Measurements from ENCODE around the gene ZNF362.
"Not testable (repeated sequence)": the region's sequence is repeated elsewhere in the genome, so short reads cannot be mapped to it uniquely, and the experiment has no call there.

The ZNF362 gene

DNA sequence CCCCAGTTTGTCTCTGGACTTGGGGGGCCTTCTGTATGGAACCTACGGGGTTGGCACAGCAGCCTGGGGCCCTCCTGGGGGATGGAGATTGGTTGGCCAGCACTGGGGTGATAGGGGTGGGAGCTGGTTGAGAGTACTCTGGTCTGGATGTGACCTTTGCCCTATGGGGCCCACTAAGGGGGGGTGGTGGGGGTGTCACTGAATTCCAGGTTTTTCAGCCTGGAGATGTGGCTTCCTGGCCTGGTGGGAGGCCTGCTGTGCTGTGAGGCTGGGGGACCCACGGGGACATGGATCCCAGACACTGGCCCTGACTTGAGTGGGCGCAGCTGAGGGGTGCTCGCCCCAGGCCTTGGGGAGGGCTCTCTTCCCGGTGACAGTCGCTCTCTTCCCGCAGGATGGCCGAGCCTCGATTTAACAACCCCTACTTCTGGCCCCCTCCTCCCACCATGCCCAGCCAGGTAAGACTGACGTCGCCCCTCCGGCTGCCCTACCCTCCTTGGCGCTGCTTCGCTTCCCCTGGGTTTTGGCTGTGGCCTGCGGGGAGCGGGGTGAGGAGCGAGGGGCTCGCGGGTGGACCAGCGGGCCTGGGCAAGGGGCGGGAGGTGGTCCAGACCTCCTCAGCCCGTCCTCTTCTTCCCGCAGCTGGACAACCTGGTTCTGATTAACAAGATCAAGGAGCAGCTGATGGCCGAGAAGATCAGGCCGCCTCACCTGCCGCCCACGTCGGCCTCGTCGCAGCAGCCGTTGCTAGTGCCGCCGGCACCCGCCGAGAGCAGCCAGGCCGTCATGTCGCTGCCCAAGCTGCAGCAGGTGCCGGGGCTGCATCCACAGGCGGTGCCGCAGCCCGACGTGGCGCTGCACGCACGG lies 19.6 kb downstream of the ZNF362 start:
- Mint-ChIP-seq H3K27ac (no peak overlapping the region), H3K27me3 (no peaks in the 10 kb centered on the region), H3K9me3 (no peaks in the 10 kb centered on the region), H3K36me3 (peaks cover 11 to 38% of the 10 kb centered on the region in 2 donors), H3K4me3 (no peak overlapping the region), H3K4me1 (peaks cover 24 to 35% of the 10 kb centered on the region in 2 donors)
- ATAC-seq (replicated peaks): no peak
- DNase-seq: no peak

DNA sequence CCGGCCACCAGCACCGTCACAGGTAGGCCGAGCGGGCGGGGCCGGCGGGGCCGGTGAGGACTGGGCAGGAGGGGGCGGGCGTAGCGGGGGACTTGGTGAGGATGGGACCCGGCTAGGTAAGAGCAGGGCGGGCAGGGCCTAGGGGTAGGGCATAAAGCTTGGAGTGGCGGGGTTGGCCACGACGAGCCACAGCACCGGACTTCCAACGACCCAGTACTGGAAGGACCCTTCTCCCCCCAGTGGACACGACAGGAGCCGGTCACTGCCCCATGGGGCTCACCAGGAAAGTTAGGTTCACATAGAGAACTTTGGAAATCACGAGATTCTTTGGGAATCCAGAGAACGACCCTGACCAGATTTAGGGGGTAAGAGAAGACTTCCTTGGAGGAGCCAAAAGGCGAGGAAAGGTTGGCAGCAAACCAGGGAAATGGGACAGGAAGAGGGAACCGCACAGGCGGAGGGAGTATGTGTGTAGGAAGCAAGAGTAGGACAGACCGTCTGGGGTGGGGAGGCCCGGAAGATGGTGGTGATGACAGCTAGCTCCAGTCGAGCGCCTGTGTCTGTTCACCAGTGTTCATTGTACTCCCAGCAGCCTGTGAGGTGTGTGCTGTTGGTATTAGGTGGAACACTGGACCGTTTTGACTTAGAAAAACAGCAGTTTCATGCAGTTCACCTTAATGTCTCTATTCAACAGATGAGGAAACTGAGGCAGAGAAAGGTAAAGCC lies 20.4 kb downstream of the ZNF362 start:
- no peak overlapping the region for H3K4me3 Mint-ChIP-seq
- H3K9me3 Mint-ChIP-seq: no peaks in the 10 kb centered on the region
- H3K27me3 Mint-ChIP-seq: no peaks in the 10 kb centered on the region
- no peak overlapping the region for H3K27ac Mint-ChIP-seq
- peaks cover 16 to 37% of the 10 kb centered on the region in 2 donors for H3K36me3 Mint-ChIP-seq
- DNase-seq (no peak), ATAC-seq (replicated peaks) (no peak)
- peaks cover 16 to 27% of the 10 kb centered on the region in 2 donors for H3K4me1 Mint-ChIP-seq

DNA sequence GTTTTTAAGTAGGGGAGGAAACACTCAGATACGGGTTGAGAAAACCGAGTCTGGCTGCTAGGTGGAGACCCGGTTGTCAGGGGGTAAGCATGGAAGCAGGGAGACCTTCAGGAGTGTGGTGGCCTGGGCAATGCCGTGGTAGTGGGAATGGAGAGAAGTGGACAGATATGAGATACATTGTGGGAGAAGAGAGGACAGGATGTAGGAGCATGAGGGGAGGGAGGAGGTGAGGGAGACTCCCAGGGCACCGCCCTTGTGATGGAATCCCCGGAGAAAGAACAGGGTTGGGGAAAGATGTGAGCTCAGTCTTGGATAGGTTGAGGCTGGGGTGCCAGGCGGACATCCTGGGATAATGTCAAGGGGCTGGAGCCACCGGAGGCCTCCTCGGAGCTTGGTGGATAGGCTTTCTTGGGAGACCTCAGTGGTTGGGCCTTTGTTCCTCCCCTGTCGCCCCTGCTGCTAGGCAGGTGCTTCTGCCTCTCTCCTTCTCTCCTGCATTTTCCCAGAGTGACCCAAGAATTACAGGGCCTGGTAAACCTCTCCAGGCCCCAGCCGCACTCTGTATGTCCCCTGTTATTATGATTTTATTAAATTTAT lies 21.3 kb downstream of the ZNF362 start:
- H3K36me3 Mint-ChIP-seq: peaks cover 22 to 46% of the 10 kb centered on the region in 2 donors
- no peak overlapping the region for H3K4me3 Mint-ChIP-seq
- H3K27ac Mint-ChIP-seq: no peak overlapping the region
- ATAC-seq (replicated peaks) (no peak), DNase-seq (no peak)
- H3K9me3 Mint-ChIP-seq: no peaks in the 10 kb centered on the region
- peaks cover 11 to 21% of the 10 kb centered on the region in 2 donors for H3K4me1 Mint-ChIP-seq
- no peaks in the 10 kb centered on the region for H3K27me3 Mint-ChIP-seq

DNA sequence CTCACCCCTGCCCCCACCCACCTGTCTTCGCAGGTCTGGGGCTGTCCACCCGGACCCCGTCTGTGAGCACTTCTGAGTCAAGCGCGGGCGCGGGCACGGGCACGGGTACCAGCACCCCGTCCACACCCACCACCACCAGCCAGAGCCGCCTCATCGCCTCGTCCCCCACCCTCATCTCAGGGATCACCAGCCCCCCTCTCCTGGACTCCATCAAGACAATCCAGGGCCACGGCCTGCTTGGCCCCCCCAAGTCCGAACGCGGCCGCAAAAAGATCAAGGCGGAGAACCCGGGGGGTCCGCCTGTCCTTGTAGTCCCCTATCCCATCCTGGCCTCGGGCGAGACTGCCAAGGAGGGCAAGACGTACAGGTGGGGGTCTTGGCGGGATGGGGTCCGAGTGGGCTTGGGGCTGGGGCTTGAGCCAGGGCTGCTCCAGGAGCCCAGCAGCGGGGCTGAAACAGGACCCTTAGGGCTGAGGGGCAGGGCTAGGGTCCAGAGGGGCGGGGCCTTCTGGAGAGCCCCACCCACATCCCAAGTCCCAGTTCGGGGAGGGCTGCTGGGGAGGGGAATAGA lies 23.9 kb downstream of the ZNF362 start:
- Mint-ChIP-seq H3K4me3 (no peak overlapping the region), H3K9me3 (no peaks in the 10 kb centered on the region), H3K27ac (no peak overlapping the region), H3K27me3 (no peaks in the 10 kb centered on the region), H3K4me1 (no peaks in the 10 kb centered on the region), H3K36me3 (peaks cover 26 to 43% of the 10 kb centered on the region in 2 donors)
- DNase-seq: no peak
- ATAC-seq (replicated peaks): no peak

DNA sequence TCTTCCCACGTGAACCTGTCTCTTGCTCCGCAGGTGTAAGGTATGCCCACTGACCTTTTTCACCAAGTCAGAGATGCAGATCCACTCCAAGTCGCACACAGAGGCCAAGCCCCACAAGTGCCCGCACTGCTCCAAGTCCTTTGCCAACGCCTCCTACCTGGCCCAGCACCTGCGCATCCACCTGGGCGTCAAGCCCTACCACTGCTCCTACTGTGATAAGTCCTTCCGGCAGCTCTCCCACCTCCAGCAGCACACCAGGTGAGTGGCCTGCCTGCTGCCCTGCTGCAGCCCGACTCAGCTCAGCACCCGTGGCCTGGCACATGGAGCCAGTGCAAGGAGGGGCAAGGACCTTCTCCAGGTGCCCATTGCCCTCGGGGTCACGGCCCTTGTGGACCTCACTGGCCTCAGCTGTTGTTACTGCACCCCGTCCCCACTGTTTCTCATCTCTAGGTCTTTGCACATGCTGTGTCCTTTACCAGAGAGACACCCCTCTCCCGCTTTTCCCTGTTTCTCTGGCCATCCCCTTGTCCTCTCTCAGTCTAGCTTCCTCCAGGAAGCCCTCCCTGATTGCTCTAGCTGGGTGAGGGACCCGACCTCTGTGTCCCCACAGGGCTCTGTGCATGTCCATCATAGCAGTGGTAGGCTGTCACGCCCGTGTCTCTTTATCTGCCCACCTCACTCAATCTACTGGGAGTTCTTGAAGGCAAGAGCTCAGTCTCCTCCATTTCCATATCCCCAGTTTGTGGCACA lies 25.4 kb downstream of the ZNF362 start:
- Mint-ChIP-seq H3K4me1 (no peaks in the 10 kb centered on the region), H3K4me3 (no peak overlapping the region), H3K9me3 (no peaks in the 10 kb centered on the region), H3K27me3 (no peaks in the 10 kb centered on the region), H3K27ac (no peak overlapping the region), H3K36me3 (peaks cover 27 to 41% of the 10 kb centered on the region in 2 donors)
- DNase-seq (no peak), ATAC-seq (replicated peaks) (no peak)

DNA sequence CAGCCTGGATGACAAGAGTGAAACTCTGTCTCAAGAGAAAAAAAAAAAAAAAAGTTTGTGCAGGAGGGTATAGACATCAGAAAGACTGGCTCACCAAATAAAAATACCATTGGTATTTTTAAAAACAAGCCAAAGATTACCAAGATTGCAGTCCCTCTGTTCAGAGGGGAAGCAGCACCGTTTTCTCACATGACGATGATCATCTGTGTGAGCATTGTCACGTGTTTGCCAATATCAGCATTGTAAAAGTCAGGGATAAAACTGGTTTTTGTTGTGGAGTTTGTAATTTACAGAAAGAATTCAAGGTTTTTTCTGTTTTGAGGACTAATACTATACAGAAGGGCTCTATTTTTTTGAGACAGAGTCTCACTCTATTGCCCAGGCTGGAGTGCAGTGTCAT lies 26.5 kb downstream of the ZNF362 start:
- no peak for ATAC-seq (replicated peaks)
- Mint-ChIP-seq H3K4me1 (no peaks in the 10 kb centered on the region), H3K27ac (no peak overlapping the region), H3K9me3 (no peaks in the 10 kb centered on the region), H3K4me3 (no peak overlapping the region), H3K36me3 (peaks cover 22 to 34% of the 10 kb centered on the region in 2 donors), H3K27me3 (no peaks in the 10 kb centered on the region)
- no peak for DNase-seq

DNA sequence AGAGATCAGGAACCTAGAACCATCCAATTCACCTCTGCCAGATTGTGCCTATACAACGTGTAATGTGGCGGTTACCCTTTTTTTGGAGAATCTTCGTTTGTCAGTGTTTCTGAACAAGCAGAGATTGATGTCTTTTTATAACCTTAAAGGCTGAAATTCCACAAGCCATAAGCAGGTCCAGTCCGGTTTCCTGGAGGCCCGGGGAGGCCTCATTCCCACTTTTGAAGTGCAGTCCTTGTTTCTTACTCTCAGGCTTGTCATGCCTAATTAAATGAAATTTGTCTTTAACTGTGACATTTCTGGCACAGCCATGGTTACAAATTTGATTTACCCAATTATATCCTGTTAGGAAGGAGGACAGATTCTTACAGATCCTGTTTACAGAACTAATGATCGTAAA lies 27.8 kb downstream of the ZNF362 start:
- Mint-ChIP-seq H3K27me3 (no peaks in the 10 kb centered on the region), H3K27ac (no peak overlapping the region), H3K4me3 (no peak overlapping the region), H3K9me3 (peaks cover 0 to under 1% of the 10 kb centered on the region in 2 donors), H3K36me3 (peaks cover 29 to 38% of the 10 kb centered on the region in 2 donors), H3K4me1 (no peaks in the 10 kb centered on the region)
- DNase-seq: no peak
- ATAC-seq (replicated peaks): no peak

DNA sequence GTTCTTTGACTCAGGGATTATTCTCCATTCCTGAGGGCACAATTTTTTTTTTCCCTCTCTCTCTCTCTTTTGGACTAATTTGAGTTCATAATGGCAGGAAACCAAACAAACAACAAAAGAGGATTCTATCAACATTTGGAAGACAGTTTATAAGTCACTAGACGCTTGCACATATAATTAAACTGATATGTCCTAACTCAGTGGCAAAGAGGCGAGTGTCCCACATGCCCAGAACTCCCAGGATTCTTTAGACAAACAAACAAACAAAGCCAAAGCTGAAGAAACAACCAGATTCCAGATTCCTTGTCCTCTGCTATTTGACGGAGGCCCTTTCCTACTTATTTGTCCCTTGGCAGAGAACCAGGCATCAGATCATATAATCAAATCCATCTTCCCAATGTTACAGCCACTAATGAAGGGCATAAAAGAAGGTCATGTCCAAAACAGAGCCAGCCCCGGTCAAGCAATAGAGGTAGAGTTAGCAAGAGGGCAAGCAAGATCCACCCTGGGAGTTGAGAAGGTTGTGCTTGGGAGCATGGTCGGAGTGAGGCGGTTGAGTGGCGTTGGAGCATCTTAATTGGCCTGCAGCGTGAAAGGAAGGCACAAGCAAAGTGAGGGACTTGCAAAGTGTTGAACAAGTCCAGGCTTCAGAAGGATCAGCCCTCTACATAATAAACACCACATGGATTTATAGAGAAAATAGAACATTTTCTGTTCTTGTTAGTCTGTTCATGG lies 30.3 kb downstream of the ZNF362 start:
- peaks cover 27 to 32% of the 10 kb centered on the region in 2 donors for H3K36me3 Mint-ChIP-seq
- ATAC-seq (replicated peaks): no peak
- H3K27me3 Mint-ChIP-seq: no peaks in the 10 kb centered on the region
- H3K4me3 Mint-ChIP-seq: no peak overlapping the region
- H3K4me1 Mint-ChIP-seq: no peaks in the 10 kb centered on the region
- no peak overlapping the region for H3K27ac Mint-ChIP-seq
- no peak for DNase-seq
- H3K9me3 Mint-ChIP-seq: peaks cover 0 to 2% of the 10 kb centered on the region in 2 donors

DNA sequence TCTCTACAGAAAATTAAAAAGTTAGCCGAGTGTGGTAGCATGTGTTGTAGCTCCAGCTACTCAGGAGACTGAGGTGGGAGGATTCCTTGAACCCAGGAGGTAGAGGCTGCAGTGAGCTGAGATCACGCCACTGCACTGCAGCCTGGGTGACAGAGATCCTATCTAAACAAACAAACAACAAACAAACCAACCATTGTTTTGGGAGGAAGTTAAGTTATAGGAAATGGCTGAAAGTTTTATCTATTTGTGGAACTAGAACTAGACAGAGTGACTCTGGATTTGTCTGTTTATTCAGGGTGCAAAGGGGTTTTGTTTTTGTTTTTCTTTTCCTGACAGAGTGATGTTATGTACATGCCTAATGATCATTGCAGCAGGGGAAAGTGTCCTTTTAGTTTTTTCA lies 31.0 kb downstream of the ZNF362 start:
- ATAC-seq (replicated peaks) (no peak), DNase-seq (no peak)
- peaks cover 22 to 25% of the 10 kb centered on the region in 2 donors for H3K36me3 Mint-ChIP-seq
- H3K27me3 Mint-ChIP-seq: no peaks in the 10 kb centered on the region
- no peaks in the 10 kb centered on the region for H3K4me1 Mint-ChIP-seq
- no peak overlapping the region for H3K27ac Mint-ChIP-seq
- peaks cover 0 to 2% of the 10 kb centered on the region in 2 donors for H3K9me3 Mint-ChIP-seq
- no peak overlapping the region for H3K4me3 Mint-ChIP-seq

DNA sequence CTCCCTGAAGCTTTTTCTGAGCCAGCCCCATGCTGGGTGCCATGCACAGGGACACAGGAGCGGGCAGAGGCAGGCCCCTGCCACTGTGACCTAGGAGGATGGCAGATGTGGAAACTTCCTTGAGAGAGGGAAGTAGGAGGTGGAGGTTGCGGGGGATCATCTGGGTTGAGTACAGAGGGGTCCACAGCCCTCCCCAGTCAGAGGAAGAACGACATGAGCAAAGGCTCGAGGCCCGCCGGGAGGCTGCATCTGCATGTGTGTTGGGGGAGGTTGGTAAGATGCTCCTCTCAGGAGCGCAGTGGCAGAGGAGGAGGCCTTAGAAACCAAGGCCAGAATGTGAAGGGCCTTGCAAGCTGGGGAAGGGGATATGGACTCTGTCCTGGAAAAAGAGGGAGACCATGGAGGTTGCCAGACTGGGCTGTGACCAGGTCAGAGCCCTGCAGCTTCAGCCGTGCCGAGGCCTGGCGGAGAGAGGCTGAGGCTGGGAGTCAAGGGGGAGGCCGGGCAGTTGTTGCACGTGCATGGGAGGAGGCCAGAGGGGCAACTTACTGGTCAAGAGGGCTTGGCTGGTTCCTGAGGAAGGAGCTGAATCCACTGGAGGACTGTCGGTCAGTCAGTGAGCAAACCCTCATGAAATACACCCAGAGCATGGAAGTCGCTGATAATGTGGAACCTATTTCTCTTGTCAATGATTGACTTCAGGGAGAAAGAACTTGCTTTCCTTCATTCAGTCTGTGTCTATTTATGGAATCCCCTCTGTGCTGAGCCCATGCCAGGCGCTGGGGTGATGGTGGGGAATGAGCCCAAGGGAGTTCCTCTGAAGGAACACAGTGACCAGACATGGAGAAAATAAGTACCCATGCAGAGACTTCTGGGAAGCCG lies 32.9 kb downstream of the ZNF362 start:
- Mint-ChIP-seq H3K4me3 (no peak overlapping the region), H3K27ac (no peak overlapping the region), H3K9me3 (peaks cover 0 to 2% of the 10 kb centered on the region in 2 donors), H3K27me3 (no peaks in the 10 kb centered on the region), H3K4me1 (peaks cover 0 to 2% of the 10 kb centered on the region in 2 donors), H3K36me3 (peaks cover 22% of the 10 kb centered on the region in 2 donors)
- no peak for ATAC-seq (replicated peaks)
- DNase-seq: no peak

DNA sequence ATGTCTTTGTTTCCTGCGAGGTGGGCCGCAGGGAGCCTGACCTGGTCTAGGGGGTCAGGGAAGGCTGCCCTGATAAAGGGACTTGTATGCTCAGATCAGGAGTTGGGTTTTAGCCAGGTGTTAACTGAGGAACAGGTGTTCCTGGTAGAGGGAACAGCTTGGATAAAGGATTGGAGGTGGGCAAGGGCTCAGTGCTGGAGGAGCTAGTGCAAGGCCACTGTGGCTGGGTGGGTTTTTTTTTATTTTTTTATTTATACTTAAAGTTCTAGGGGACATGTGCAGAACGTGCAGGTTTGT lies 33.5 kb downstream of the ZNF362 start:
- H3K9me3 Mint-ChIP-seq: peaks cover 0 to 2% of the 10 kb centered on the region in 2 donors
- H3K4me1 Mint-ChIP-seq: peaks cover 0 to 2% of the 10 kb centered on the region in 2 donors
- H3K27ac Mint-ChIP-seq: no peak overlapping the region
- DNase-seq (no peak), ATAC-seq (replicated peaks) (no peak)
- H3K27me3 Mint-ChIP-seq: no peaks in the 10 kb centered on the region
- H3K36me3 Mint-ChIP-seq: peaks cover 22 to 25% of the 10 kb centered on the region in 2 donors
- no peak overlapping the region for H3K4me3 Mint-ChIP-seq

DNA sequence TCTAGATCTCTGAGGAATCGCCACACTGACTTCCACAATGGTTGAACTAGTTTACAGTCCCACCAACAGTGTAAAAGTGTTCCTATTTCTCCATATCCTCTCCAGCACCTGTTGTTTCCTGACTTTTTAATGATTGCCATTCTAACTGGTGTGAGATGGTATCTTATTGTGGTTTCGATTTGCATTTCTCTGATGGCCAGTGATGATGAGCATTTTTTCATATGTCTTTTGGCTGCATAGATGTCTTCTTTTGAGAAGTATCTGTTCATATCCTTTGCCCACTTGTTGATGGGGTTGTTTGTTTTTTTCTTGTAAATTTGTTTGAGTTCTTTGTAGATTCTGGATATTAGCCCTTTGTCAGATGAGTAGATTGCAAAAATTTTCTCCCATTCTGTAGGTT lies 34.3 kb downstream of the ZNF362 start:
- not testable (repeated sequence) for H3K9me3 Mint-ChIP-seq; ATAC-seq (replicated peaks); H3K27ac Mint-ChIP-seq; H3K4me3 Mint-ChIP-seq; H3K27me3 Mint-ChIP-seq; DNase-seq; H3K4me1 Mint-ChIP-seq
- peaks cover 26 to 30% of the 10 kb centered on the region in 2 donors for H3K36me3 Mint-ChIP-seq
